Lower leg skin (tissue), 3 donors: Measurements from ENCODE around the gene MYO15B.

ENCODE experiments used
- POLR2A ChIP-seq, 2 donors: fragments of 450-650 bp; IDR thresholded peaks; one replicate each; pipeline ENCODE4 v1.6.1; 2016 to 2017; ENCODE audit warnings: antibody characterized with exemption in 2 of 2, mild to moderate bottlenecking in 1 of 2, moderate library complexity in 1 of 2
- TF ChIP-seq, protein P1 (sequence below), 3 donors: fragments of 450-650 bp; IDR thresholded peaks; one replicate each; pipeline ENCODE4 v1.5.1; 2016; ENCODE audit warnings: antibody characterized with exemption in 3 of 3, mild to moderate bottlenecking in 3 of 3, moderate library complexity in 2 of 3

DNA sequence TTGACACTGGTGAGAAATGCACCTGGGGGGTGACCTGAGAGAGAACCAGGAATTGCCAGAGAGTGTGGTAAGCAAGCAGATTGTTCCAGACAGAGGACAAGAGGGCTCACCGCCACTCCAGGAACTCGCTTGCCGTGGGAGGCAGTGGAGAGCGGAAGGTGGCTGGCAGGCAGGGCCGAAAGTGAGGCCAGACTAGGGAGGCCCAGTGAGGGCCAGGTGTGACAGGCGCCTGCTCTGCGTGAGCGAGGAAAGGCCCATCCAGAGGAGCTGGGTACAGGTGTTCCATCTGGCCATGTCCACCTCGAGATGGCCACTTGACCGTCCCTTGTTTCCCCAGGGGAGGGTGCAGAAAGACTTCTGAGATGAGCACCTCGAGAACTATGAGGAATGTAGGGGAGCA lies 11.9 kb upstream of the MYO15B start:
- TF ChIP-seq, protein P1, sequence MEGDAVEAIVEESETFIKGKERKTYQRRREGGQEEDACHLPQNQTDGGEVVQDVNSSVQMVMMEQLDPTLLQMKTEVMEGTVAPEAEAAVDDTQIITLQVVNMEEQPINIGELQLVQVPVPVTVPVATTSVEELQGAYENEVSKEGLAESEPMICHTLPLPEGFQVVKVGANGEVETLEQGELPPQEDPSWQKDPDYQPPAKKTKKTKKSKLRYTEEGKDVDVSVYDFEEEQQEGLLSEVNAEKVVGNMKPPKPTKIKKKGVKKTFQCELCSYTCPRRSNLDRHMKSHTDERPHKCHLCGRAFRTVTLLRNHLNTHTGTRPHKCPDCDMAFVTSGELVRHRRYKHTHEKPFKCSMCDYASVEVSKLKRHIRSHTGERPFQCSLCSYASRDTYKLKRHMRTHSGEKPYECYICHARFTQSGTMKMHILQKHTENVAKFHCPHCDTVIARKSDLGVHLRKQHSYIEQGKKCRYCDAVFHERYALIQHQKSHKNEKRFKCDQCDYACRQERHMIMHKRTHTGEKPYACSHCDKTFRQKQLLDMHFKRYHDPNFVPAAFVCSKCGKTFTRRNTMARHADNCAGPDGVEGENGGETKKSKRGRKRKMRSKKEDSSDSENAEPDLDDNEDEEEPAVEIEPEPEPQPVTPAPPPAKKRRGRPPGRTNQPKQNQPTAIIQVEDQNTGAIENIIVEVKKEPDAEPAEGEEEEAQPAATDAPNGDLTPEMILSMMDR (IDR thresholded peaks at IDR 0.05): no peak
- TF ChIP-seq POLR2A (IDR thresholded peaks at IDR 0.05): no peak
